Activated CD8-positive, alpha-beta memory T cell treated with anti-CD3 and anti-CD28 coated beads, Interleukin-2, amount 50 U/mL, for 4 hours (primary cell): Measurements from ENCODE around the gene FGF11.
A peak's percentile ranks its signal among the peaks of the same experiment; 100 is the strongest.

Source experiments
- DNase-seq: peaks from one replicate; pipeline ENCODE4 v3.0.0-alpha.2; 2020

The FGF11 gene

GRCh38 chr17:7435676-7436555, 3.4 kb upstream of the FGF11 start:
- peak; percentile 54 for DNase-seq

GRCh38 chr17:7436556-7437368, 2.5 kb upstream of the FGF11 start:
- DNase-seq: peak; percentile 84

- DNase-seq: no peak
Measured at GRCh38 chr17:7437369-7437863, 1.9 kb upstream of the FGF11 start.

GRCh38 chr17:7437950-7438614, 1.2 kb upstream of the FGF11 start:
- peak; percentile 70 for DNase-seq

- DNase-seq: no peak
Measured at GRCh38 chr17:7438656-7439460, 454 bp upstream of the FGF11 start.

- DNase-seq: peak; percentile 38
Measured at GRCh38 chr17:7440113-7440833, 961 bp downstream of the FGF11 start.

- no peak for DNase-seq
Measured at GRCh38 chr17:7440834-7441195, 1.5 kb downstream of the FGF11 start.

- no peak for DNase-seq
Measured at GRCh38 chr17:7441266-7441665, 2.0 kb downstream of the FGF11 start.

- no peak for DNase-seq
Measured at GRCh38 chr17:7442142-7442541, 2.8 kb downstream of the FGF11 start.

GRCh38 chr17:7443499-7444485, 4.5 kb downstream of the FGF11 start:
- DNase-seq: no peak

- peak; percentile 14 for DNase-seq
Measured at GRCh38 chr17:7444682-7445618, 5.6 kb downstream of the FGF11 start, which contains the start of gene CHRNB1. Gene CHRNB1 (plus strand): TSS chr17:7445061. CDS start chr17:7445128, 67 bp downstream.

- DNase-seq: peak; percentile 34
Measured at GRCh38 chr17:7445619-7445968, 6.3 kb downstream of the FGF11 start.

GRCh38 chr17:7448461-7448860, 9.1 kb downstream of the FGF11 start:
- no peak for DNase-seq

- no peak for DNase-seq
Measured at GRCh38 chr17:7459961-7460545, 20.7 kb downstream of the FGF11 start.

GRCh38 chr17:7460850-7461660, 21.7 kb downstream of the FGF11 start:
- no peak for DNase-seq

GRCh38 chr17:7462474-7463371, 23.4 kb downstream of the FGF11 start:
- DNase-seq: no peak

- DNase-seq: no peak
Measured at GRCh38 chr17:7463372-7463846, 24.1 kb downstream of the FGF11 start.
